GM19455 (cell line): ENCODE data around the gene GNRHR.

Experiments used
- ATAC-seq: cut with Tn5 transposase; IDR thresholded peaks from one replicate; pipeline ENCODE4 v1.9.1; 2021; ENCODE audit not compliant: unreplicated experiment

GNRHR gene

DNA sequence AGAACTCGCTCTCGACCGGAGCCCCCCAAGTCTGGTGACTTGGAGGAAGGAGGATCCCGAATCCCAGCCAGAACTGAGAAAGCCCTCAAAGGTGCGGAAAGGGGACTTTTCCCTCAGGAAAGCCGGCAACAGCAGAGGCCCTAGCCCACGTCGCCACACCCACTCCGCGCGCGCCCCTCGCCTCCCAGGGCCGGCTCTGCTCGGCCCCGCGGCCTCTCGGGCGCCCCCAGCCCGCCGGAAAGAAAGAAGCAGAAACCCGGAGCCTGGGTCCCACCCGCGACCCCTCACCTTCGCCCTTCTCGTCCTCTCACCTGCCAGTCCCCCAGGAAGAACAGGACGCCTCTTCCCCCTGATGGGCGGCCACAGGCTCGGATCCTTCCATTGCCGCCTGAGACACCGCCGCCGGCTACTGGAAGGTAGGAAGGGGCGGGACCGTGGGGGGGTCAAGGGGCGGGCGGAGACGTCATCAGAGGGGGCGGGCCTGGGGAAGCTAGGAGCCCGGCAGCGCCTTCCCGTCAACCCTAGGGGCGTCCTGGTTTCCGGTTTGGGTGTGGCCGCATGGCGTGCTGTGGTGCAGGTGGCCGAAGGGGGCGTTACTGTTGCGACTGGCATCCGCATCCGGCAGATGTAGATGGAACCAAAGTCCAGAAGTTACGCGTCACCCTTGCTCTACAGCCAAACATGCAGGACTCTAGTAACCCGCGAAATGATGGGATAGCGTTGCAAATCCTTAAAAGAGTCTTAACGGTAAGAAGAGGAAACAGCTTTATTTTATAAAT, 53.3 kb downstream of the GNRHR start, which contains the start of gene UBA6:
Gene UBA6, minus strand, starts transcription at position 418 of the 779 bp plus-strand sequence. Its CDS starts 36 bp downstream, at position 382.
- ATAC-seq = peak; percentile 98

- ATAC-seq = peak; percentile 25
Measured at GRCh38 chr4:67700116-67700737, 54.0 kb downstream of the GNRHR start.

GRCh38 chr4:67699603-67700002, 54.6 kb downstream of the GNRHR start:
- ATAC-seq = no peak

DNA sequence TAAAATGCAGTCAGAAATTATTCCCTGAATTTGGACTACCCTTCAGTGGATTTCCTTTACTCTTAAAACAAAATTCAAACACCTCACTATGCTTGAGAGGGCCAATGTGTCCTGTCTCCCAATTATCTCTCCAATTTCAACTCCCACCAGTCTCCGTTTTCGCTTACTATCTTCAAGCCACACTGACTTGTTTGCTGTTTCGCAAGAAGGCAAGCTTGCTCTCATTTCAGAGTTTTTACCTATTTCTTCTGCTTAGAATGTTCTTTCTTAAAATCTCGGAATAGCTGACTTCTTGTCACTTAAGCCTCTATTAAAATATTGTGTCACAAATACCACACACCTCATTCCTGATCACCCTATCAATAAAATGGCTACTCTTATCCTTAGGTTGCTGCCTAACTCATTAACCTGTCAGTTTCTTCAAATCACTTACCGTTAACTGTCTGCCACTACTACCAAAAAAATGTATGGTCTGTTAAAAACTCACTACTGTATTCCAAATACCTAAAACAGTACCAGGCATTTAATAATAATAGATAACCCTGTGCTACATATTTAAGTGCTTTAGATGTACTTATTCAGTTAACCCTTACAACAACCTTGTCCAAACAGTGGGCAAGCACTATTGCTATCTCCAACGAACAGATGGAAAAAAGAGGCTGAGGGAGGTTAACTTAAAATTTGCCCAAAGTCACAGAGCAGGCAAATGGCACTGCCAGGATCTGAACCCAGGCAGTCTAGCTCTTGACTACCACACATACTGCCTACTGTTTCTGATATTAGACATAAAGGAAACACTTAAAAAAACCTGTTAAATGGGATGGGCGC, 56.1 kb downstream of the GNRHR start:
- ATAC-seq = no peak

DNA sequence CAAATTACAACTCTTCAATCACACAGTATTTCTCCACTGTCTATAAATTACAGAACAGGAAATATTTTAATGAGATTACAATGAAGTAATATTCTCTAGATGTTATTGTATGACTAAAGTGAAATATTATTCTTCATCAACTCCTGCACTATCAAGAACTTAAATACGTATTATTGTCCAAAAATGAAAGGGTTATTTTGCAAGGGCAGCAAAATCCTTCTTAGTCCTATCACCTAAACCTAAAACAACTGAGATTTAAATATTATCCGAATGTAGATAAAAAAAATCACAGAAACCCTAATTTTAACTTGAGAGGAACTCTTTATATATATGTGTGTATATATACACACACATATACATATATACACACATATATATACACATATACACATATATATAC, 58.1 kb downstream of the GNRHR start:
- no peak for ATAC-seq

DNA sequence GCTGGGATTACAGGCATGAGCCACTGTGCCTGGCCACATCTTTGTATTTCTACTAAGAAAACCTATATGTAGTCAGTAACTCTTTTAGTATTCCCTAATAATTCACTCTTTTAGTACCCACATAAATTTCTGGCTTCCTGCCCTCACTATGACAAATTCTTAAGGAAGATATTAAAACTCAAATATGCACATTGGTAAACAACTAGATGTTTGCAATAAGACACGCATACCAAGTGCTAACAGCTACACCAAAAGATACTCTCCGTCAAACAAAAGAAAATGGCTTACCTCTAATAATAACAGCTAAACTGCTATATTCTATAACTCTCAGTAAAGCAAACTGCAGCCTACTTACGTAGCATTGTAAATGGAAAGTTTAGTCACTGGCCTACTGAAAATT, 59.5 kb downstream of the GNRHR start:
- no peak for ATAC-seq

DNA sequence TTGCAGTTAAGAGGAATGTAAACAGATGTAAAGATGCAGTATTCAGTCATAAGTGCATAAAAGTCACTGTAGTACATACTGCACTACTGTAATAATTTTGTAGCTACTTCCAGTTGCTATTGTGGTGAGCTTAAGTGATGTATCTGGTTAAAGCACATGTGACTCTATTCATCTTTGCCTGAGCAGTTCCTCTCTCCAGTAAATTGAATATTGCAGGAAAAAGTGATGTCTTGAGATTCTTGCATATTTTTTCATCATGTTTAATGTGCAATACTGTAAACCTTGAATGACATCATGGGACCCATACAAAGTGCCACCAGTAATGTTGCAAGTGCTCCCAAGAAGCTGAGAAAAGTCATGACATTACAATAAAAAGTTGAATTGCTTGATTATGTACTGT, 62.9 kb downstream of the GNRHR start:
- no peak for ATAC-seq
